MM.1S (cell line): ENCODE results near the gene CYB5R3.
"Not testable (repeated sequence)": the region's sequence is repeated elsewhere in the genome, so short reads cannot be mapped to it uniquely, and the experiment has no call there.

Source experiments
- DNase-seq: peaks from one replicate; pipeline ENCODE4 v3.0.0-alpha.2; 2015
- H2AFZ ChIP-seq: fragments of 300-600 bp; sonication (generic); 2 replicates; pipeline ENCODE4 v1.6.0; 2016; ENCODE audit warnings: antibody characterized with exemption, low read length
- H3F3A ChIP-seq: fragments of 300-600 bp; sonication (generic); 2 replicates; pipeline ENCODE4 v1.6.1; 2016; ENCODE audit warnings: mild to moderate bottlenecking, antibody characterized with exemption, low read length, moderate library complexity, mixed read lengths; ENCODE audit not compliant: insufficient read depth
- H3K27ac ChIP-seq: fragments of 300-600 bp; sonication (generic); 2 replicates; pipeline ENCODE4 v1.5.1; 2016; ENCODE audit warnings: mild to moderate bottlenecking, low read length
- H3K27me3 ChIP-seq: fragments of 300-600 bp; sonication (generic); replicated peaks from 2 replicates; pipeline ENCODE4 v1.6.0; 2016; ENCODE audit warnings: low read length; ENCODE audit not compliant: insufficient read depth
- H3K36me3 ChIP-seq: fragments of 300-600 bp; sonication (generic); replicated peaks from 2 replicates; pipeline ENCODE4 v1.6.1; 2016; ENCODE audit warnings: mild to moderate bottlenecking, low read length, mixed read lengths; ENCODE audit not compliant: insufficient read depth
- H3K4me1 ChIP-seq: fragments of 300-600 bp; sonication (generic); 2 replicates; pipeline ENCODE4 v1.6.1; 2016; ENCODE audit warnings: low read length, mixed read lengths
- H3K4me2 ChIP-seq: fragments of 300-600 bp; sonication (generic); 2 replicates; pipeline ENCODE4 v1.6.0; 2016; ENCODE audit warnings: low read depth, low read length
- H3K4me3 ChIP-seq: fragments of 300-600 bp; sonication (generic); 2 replicates; pipeline ENCODE4 v1.5.1; 2016; ENCODE audit warnings: low read length, mixed read lengths
- H3K79me2 ChIP-seq: fragments of 300-600 bp; sonication (generic); 2 replicates; pipeline ENCODE4 v1.6.1; 2016; ENCODE audit warnings: mixed run types, low read length, mixed read lengths
- H3K9ac ChIP-seq: fragments of 300-600 bp; sonication (generic); 2 replicates; pipeline ENCODE4 v1.6.1; 2016; ENCODE audit warnings: low read length, mixed read lengths
- H3K9me2 ChIP-seq: fragments of 300-600 bp; sonication (generic); replicated peaks from 2 replicates; pipeline ENCODE4 v1.6.1; 2016; ENCODE audit warnings: mild to moderate bottlenecking, low read length, mixed read lengths; ENCODE audit not compliant: insufficient read depth
- H3K9me3 ChIP-seq: fragments of 300-600 bp; sonication (generic); replicated peaks from 2 replicates; pipeline ENCODE4 v1.6.1; 2016; ENCODE audit warnings: mild to moderate bottlenecking, low read length, mixed read lengths; ENCODE audit not compliant: insufficient read depth
- H4K20me1 ChIP-seq: fragments of 300-600 bp; sonication (generic); 2 replicates; pipeline ENCODE4 v1.6.1; 2016; ENCODE audit warnings: mild to moderate bottlenecking, low read length, moderate library complexity, mixed read lengths; ENCODE audit not compliant: insufficient read depth
- CTCF ChIP-seq: fragments of 300-600 bp; sonication (generic); IDR thresholded peaks from 2 replicates; pipeline ENCODE4 v1.5.1; 2016; ENCODE audit warnings: antibody characterized with exemption, low read length, mixed read lengths
- EZH2 ChIP-seq: fragments of 300-600 bp; sonication (generic); optimal IDR thresholded peaks from 2 replicates; pipeline ENCODE3; 2017; ENCODE audit warnings: low read depth, mild to moderate bottlenecking, antibody characterized with exemption, low read length, mixed read lengths
- EZH2phosphoT487 ChIP-seq: fragments of 300-600 bp; sonication (generic); IDR thresholded peaks from 2 replicates; pipeline ENCODE4 v1.6.1; 2018; ENCODE audit warnings: antibody characterized with exemption, low read length

Gene CYB5R3

DNA sequence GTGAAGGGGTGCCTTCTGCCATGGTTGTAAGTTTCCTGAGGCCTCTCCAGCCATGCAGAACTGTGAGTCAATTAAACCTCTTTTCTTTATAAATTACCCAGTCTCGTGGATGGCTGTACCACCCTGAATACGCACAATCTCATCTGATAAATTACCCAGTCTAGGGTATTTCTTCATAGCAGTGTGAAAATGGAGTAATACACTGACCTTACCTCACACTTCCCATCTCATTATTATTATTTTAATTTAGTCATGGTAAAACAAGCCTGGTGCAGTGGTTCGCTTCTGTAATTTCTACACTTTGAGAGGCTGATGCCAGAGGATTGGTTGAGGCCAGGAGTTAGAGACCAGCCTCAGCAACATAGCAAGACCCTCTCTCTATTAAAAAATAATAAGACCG, 30.5 kb upstream of the CYB5R3 start:
- Histone ChIP-seq H2AFZ (no peak overlapping the region), H3K9me2 (no peaks in the 10 kb centered on the region), H3K4me1 (no peaks in the 10 kb centered on the region), H3K79me2 (no peaks in the 10 kb centered on the region), H3K36me3 (no peaks in the 10 kb centered on the region), H3K9me3 (no peaks in the 10 kb centered on the region), H3K27me3 (0 out of 2 replicates have a peak, but pooled peaks cover 3% of the 10 kb centered on the region), H3K4me3 (no peak overlapping the region), H4K20me1 (no peaks in the 10 kb centered on the region), H3K9ac (no peak overlapping the region), H3F3A (no peaks in the 10 kb centered on the region), H3K4me2 (no peak overlapping the region), H3K27ac (no peak overlapping the region)
- no peak for DNase-seq
- TF ChIP-seq CTCF (no peak), EZH2 (no peak), EZH2phosphoT487 (no peak)

- no peaks in the 10 kb centered on the region for H3F3A ChIP-seq
- no peaks in the 10 kb centered on the region for H3K79me2 ChIP-seq
- H4K20me1 ChIP-seq = no peaks in the 10 kb centered on the region
- H3K9me2 ChIP-seq = no peaks in the 10 kb centered on the region
- H2AFZ ChIP-seq = no peak overlapping the region
- no peak overlapping the region for H3K4me3 ChIP-seq
- H3K4me1 ChIP-seq = no peaks in the 10 kb centered on the region
- no peaks in the 10 kb centered on the region for H3K9me3 ChIP-seq
- no peak for DNase-seq
- no peak overlapping the region for H3K4me2 ChIP-seq
- H3K36me3 ChIP-seq = no peaks in the 10 kb centered on the region
- H3K9ac ChIP-seq = no peak overlapping the region
- H3K27me3 ChIP-seq = 0 out of 2 replicates have a peak, but pooled peaks cover 3% of the 10 kb centered on the region
- no peak overlapping the region for H3K27ac ChIP-seq
- no peak for TF ChIP-seq EZH2
- no peak for TF ChIP-seq EZH2phosphoT487
- TF ChIP-seq CTCF = no peak
These were observed 29.7 kb upstream of the CYB5R3 start for GRCh38 chr22:42678894-42679293.

- H3F3A ChIP-seq, DNase-seq, H4K20me1 ChIP-seq, H3K79me2 ChIP-seq, H3K4me1 ChIP-seq, H3K27ac ChIP-seq, H3K4me3 ChIP-seq, H3K36me3 ChIP-seq, H3K9me2 ChIP-seq, H3K9me3 ChIP-seq, H3K27me3 ChIP-seq, H2AFZ ChIP-seq, H3K9ac ChIP-seq, H3K4me2 ChIP-seq: not testable (repeated sequence)
These were observed 28.7 kb upstream of the CYB5R3 start for GRCh38 chr22:42677936-42678335.

DNA sequence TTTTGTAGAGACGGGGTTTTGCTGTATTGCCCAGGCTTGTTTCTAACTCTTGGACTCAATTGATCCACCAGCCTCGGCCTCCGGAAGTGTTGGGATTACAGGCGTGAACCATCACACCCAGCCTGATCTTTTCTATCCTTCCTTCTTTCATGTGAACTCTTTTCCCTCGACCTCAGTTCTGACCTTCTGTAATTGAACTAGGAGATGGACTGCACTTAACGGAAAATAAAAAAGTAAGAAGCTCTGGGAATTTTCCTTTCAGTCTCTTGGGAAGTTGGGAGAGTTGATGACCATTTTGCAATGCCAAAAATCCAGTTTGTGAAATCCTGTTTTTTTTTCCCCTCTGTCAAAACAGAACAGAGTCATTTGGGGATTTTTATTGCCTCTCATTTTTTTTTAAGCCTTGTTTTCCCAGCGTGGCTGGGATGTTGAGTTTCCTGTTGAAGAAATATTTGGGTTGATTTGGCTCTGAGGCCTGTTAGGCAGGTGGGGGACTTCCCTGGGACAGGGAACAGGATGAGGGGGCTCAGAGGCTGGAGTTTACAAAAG, 26.9 kb upstream of the CYB5R3 start:
- Histone ChIP-seq H3K9me2 (no peaks in the 10 kb centered on the region), H3K4me3 (no peak overlapping the region), H3K27me3 (0 out of 2 replicates have a peak, but pooled peaks cover 3% of the 10 kb centered on the region), H3K36me3 (no peaks in the 10 kb centered on the region), H3F3A (no peaks in the 10 kb centered on the region), H2AFZ (no peak overlapping the region), H3K9ac (no peak overlapping the region), H3K79me2 (no peaks in the 10 kb centered on the region), H4K20me1 (no peaks in the 10 kb centered on the region), H3K9me3 (no peaks in the 10 kb centered on the region), H3K4me1 (peaks cover 4% of the 10 kb centered on the region; the same call in 1 of the 2 replicates), H3K27ac (no peak overlapping the region), H3K4me2 (no peak overlapping the region)
- TF ChIP-seq EZH2 = no peak
- TF ChIP-seq EZH2phosphoT487 = no peak
- DNase-seq = no peak
